ENCODE data around the gene DNAJC18. TPM values are rescaled to one million over a fixed set of nuclear protein-coding genes. Genes with fewer than 3 reads are reported as not detected.

DNAJC18 gene
- total RNA-seq, 1 donor from 2014 or later: 7.6 TPM

- Histone ChIP-seq H3K36me3 (peaks cover 0 to 11% of the 10 kb centered on the region in 2 donors), H3K27ac (no peak overlapping the region), H3K4me3 (no peak overlapping the region), H3K4me1 (peaks cover 14% of the 10 kb centered on the region), H3K27me3 (no peaks in the 10 kb centered on the region), H3K9me3 (no peaks in the 10 kb centered on the region)
- no peak for DNase-seq (ENCODE audit: extremely low spot score in 2 of 2)
- TF ChIP-seq POLR2A (IDR thresholded peaks at IDR 0.05) (no peak), CTCF (IDR thresholded peaks at IDR 0.05) (no peak), POLR2AphosphoS5 (IDR thresholded peaks at IDR 0.05; ENCODE audit: insufficient read depth in 1 of 2, low read depth in 1 of 2) (no peak)
- intact Hi-C loops (cut with DNase I): loop anchor here (5.0 kb wide), 1 partner anchor 37 kb away; the partner anchor contains the start of gene SMIM33
Measured at GRCh38 chr5:139435676-139436075, 3.6 kb downstream of the DNAJC18 start.

- H3K9me3 ChIP-seq: no peaks in the 10 kb centered on the region
- intact Hi-C loops (cut with DNase I): no loop called here
- no peak for DNase-seq (ENCODE audit: extremely low spot score in 2 of 2)
- H3K36me3 ChIP-seq: peaks cover 0 to 22% of the 10 kb centered on the region in 2 donors
- H3K27ac ChIP-seq: no peak overlapping the region
- H3K27me3 ChIP-seq: no peaks in the 10 kb centered on the region
- H3K4me1 ChIP-seq: no peaks in the 10 kb centered on the region
- TF ChIP-seq POLR2AphosphoS5 (IDR thresholded peaks at IDR 0.05; ENCODE audit: insufficient read depth in 1 of 2, low read depth in 1 of 2) (no peak), POLR2A (IDR thresholded peaks at IDR 0.05) (no peak)
- no peak overlapping the region for H3K4me3 ChIP-seq
Measured at GRCh38 chr5:139431706-139432105, 7.6 kb downstream of the DNAJC18 start.

DNA sequence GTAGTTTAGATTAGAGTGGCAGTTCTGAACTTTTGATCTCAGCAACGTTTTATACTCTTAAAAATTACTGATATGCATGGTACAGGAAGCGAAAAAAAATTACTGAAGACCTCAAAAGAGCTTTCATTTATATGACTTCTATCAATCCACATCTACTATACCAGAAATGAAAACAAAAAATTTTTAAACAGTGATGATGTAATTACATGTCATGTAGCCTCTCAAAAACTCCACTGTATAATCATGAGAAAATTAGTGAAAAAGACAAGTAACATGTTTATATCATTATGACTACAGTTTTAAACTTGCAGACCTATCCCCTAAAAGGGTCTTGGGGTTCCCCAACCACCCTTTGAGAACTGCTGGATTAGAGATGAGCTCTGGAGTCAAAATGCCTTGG, 9.3 kb downstream of the DNAJC18 start:
- Histone ChIP-seq H3K4me3 (no peak overlapping the region), H3K4me1 (no peaks in the 10 kb centered on the region), H3K36me3 (peaks cover 0 to 33% of the 10 kb centered on the region in 2 donors), H3K27me3 (no peaks in the 10 kb centered on the region), H3K27ac (no peak overlapping the region), H3K9me3 (no peaks in the 10 kb centered on the region)
- intact Hi-C loops (cut with DNase I): no loop called here
- DNase-seq (ENCODE audit: extremely low spot score in 2 of 2): no peak
- TF ChIP-seq POLR2AphosphoS5 (IDR thresholded peaks at IDR 0.05; ENCODE audit: insufficient read depth in 1 of 2, low read depth in 1 of 2) (no peak), CTCF (IDR thresholded peaks at IDR 0.05) (no peak), POLR2A (IDR thresholded peaks at IDR 0.05) (no peak)

DNA sequence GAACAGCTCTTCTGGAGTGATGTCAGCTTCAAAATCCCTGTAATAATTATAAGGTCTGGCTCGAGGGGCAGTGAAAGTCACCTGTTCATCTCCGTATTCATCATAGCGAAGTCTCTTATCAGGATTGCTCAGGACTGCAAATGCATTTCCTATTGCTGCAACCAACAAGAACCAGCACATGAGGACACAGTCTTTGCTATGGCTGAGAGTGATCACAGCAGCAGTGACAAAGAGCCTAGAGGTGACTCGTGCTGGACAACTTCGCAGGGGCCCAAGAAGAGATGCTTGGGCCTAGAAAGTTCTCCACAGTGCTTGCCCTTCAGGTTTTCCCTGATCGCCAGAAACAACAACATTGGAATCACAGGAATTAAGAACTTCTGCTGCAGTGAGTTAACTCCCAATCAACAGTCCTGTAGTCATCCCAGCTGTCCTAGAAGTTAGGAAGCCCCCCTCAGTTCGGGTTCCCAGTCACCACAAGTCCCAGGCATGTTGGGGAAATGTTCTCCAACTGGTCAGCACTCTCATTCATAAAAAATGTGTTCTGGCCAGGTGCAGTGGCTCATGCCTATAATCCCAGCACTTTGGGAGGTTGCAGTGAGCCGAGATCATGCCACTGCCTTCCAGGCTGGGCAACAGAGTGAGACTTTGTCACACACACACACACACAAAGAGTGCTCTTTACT, 13.0 kb downstream of the DNAJC18 start:
- Histone ChIP-seq H3K27ac (no peak overlapping the region), H3K4me3 (no peak overlapping the region), H3K9me3 (no peaks in the 10 kb centered on the region), H3K4me1 (no peaks in the 10 kb centered on the region), H3K36me3 (peaks cover 0 to 30% of the 10 kb centered on the region in 2 donors), H3K27me3 (no peaks in the 10 kb centered on the region)
- TF ChIP-seq CTCF (IDR thresholded peaks at IDR 0.05): no peak
- no peak for TF ChIP-seq POLR2AphosphoS5 (IDR thresholded peaks at IDR 0.05; ENCODE audit: insufficient read depth in 1 of 2, low read depth in 1 of 2)
- no peak for TF ChIP-seq POLR2A (IDR thresholded peaks at IDR 0.05)
- DNase-seq (ENCODE audit: extremely low spot score in 2 of 2): no peak
- intact Hi-C loops (cut with DNase I): loop anchor here (5.0 kb wide), 1 partner anchor 91 kb away; no protein-coding TSS in a partner anchor

DNA sequence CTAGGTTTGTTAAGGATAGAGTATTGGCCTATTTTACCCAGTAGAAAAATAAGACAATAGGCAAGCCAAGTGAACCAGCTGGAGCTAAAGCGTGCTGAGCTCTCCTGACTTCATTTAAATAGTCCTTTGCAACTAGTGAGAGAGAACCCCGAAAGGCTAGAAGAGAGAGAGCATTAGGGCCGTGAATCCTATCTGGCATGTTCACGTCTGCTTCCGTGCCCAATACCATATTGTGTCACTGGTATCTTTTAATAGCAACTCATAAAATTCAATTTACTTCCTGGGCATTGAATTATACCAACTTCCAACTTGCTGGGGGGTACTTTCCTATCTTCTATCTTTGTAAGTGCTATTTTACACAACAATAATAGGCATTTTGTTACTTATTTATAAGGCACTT, 13.8 kb downstream of the DNAJC18 start:
- DNase-seq (ENCODE audit: extremely low spot score in 2 of 2): no peak
- no peaks in the 10 kb centered on the region for H3K9me3 ChIP-seq
- H3K4me1 ChIP-seq: no peaks in the 10 kb centered on the region
- H3K36me3 ChIP-seq: peaks cover 0 to 30% of the 10 kb centered on the region in 2 donors
- intact Hi-C loops (cut with DNase I): loop anchor here (5.0 kb wide), 1 partner anchor 92 kb away; no protein-coding TSS in a partner anchor
- TF ChIP-seq POLR2A (IDR thresholded peaks at IDR 0.05) (no peak), POLR2AphosphoS5 (IDR thresholded peaks at IDR 0.05; ENCODE audit: insufficient read depth in 1 of 2, low read depth in 1 of 2) (no peak), CTCF (IDR thresholded peaks at IDR 0.05) (no peak)
- no peak overlapping the region for H3K4me3 ChIP-seq
- no peaks in the 10 kb centered on the region for H3K27me3 ChIP-seq
- no peak overlapping the region for H3K27ac ChIP-seq

Measured in vagina (tissue), 2 donors.